Measurements from ENCODE around the gene TRIM27. TPM values are rescaled to one million over a fixed set of nuclear protein-coding genes. Genes with fewer than 3 reads are reported as not detected.

The TRIM27 gene
- total RNA-seq, 2 donors from 2014 or later = 81.8 to 82.7 TPM

DNA sequence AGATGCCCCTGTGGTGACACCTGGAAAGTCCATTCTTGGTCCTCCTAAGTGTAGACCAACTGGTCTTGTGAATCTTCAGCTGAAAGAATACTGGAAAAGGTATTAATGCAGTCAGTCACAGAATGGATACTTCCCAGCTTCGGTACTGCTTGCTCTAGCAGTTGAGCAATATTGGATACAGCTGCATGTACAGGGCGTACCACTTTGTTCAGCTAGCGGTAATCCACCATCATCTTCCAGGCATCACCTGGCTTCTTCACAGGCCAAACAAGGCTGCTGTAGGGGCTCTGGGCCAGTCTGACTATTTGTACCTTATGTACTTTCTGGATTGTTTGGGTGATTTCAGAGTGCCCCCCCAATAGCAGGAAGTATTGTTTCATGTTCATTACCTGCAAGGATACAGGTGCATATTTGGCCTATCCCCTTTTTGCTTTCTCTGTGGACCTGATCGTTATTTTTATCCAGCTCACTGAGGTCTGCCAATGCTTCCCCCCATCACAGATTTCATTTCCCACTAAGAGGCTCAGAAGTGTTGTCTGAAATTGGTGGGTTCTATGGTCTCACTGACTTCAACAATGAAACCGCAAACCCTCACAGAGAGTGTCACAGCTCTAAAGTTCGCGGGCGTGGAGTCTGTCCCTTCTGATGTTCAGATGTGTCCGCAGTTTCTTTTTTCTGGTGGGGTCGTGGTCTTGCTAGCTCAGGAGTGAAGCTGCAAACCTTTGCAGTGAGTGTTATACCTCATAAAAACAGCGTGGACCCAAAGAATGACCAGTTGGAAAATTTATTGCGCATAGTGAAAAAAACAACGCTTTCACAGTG is 52.2 kb downstream of the TRIM27 start:
- no peaks in the 10 kb centered on the region for H3K9me3 ChIP-seq (ENCODE audit: control insufficient read depth, low read length)
- peaks cover 12% of the 10 kb centered on the region for H3K4me1 Mint-ChIP-seq
- H3K36me3 ChIP-seq (ENCODE audit: control insufficient read depth, insufficient read depth, low read length) = no peaks in the 10 kb centered on the region
- DNase-seq = no peak
- no peak overlapping the region for H3K27ac Mint-ChIP-seq
- H3K27me3 Mint-ChIP-seq (ENCODE audit: insufficient read depth) = peaks cover 2% of the 10 kb centered on the region
- no peak overlapping the region for H3K4me3 ChIP-seq (ENCODE audit: low read length)
- no peak overlapping the region for H3K4me3 Mint-ChIP-seq
- H3K9me3 Mint-ChIP-seq = peaks cover 5% of the 10 kb centered on the region
- no peaks in the 10 kb centered on the region for H3K27me3 ChIP-seq (ENCODE audit: control insufficient read depth, insufficient read depth, low read length, poor library complexity, severe bottlenecking)
- no peak overlapping the region for H3K9ac ChIP-seq (ENCODE audit: extremely low read depth, low read length, poor library complexity, severe bottlenecking)
- H3K36me3 Mint-ChIP-seq (ENCODE audit: low read depth) = no peaks in the 10 kb centered on the region
- TF ChIP-seq, protein P1, sequence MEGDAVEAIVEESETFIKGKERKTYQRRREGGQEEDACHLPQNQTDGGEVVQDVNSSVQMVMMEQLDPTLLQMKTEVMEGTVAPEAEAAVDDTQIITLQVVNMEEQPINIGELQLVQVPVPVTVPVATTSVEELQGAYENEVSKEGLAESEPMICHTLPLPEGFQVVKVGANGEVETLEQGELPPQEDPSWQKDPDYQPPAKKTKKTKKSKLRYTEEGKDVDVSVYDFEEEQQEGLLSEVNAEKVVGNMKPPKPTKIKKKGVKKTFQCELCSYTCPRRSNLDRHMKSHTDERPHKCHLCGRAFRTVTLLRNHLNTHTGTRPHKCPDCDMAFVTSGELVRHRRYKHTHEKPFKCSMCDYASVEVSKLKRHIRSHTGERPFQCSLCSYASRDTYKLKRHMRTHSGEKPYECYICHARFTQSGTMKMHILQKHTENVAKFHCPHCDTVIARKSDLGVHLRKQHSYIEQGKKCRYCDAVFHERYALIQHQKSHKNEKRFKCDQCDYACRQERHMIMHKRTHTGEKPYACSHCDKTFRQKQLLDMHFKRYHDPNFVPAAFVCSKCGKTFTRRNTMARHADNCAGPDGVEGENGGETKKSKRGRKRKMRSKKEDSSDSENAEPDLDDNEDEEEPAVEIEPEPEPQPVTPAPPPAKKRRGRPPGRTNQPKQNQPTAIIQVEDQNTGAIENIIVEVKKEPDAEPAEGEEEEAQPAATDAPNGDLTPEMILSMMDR (conservative IDR thresholded peaks at IDR 0.05) = no peak
- no peak overlapping the region for H3K27ac ChIP-seq (ENCODE audit: low read depth, low read length)
- no peaks in the 10 kb centered on the region for H3K4me1 ChIP-seq (ENCODE audit: control insufficient read depth, insufficient read depth, low read length)
- 90 to 93% methylated on average over 12 to 13 of the region's 13 CpGs for WGBS, 2 experiments (ENCODE audit: insufficient coverage in 1 of 2, insufficient read length in 1 of 2)

GRCh38 chr6:28868873-28869272 is 54.9 kb downstream of the TRIM27 start:
- Histone ChIP-seq H3K9me3 (ENCODE audit: control insufficient read depth, low read length) (peaks cover 9% of the 10 kb centered on the region), H3K9ac (ENCODE audit: extremely low read depth, low read length, poor library complexity, severe bottlenecking) (no peak overlapping the region), H3K27ac (ENCODE audit: low read depth, low read length) (no peak overlapping the region), H3K4me3 (ENCODE audit: low read length) (no peak overlapping the region), H3K36me3 (ENCODE audit: control insufficient read depth, insufficient read depth, low read length) (no peaks in the 10 kb centered on the region), H3K27me3 (ENCODE audit: control insufficient read depth, insufficient read depth, low read length, poor library complexity, severe bottlenecking) (no peaks in the 10 kb centered on the region), H3K4me1 (ENCODE audit: control insufficient read depth, insufficient read depth, low read length) (no peaks in the 10 kb centered on the region)
- H3K9me3 Mint-ChIP-seq = peaks cover 13% of the 10 kb centered on the region
- peaks cover 13% of the 10 kb centered on the region for H3K27me3 Mint-ChIP-seq (ENCODE audit: insufficient read depth)
- DNase-seq = no peak
- no peak overlapping the region for H3K4me3 Mint-ChIP-seq
- TF ChIP-seq, protein P1 (conservative IDR thresholded peaks at IDR 0.05) = no peak
- H3K36me3 Mint-ChIP-seq (ENCODE audit: low read depth) = no peaks in the 10 kb centered on the region
- peaks cover 6% of the 10 kb centered on the region for H3K4me1 Mint-ChIP-seq
- no peak overlapping the region for H3K27ac Mint-ChIP-seq
- 80 to 84% methylated on average over 1 to 2 of the region's 2 CpGs for WGBS, 2 experiments (ENCODE audit: insufficient coverage in 1 of 2, insufficient read length in 1 of 2)

- WGBS, 2 experiments (ENCODE audit: insufficient coverage in 1 of 2, insufficient read length in 1 of 2) = 78% methylated on average over 5 of the region's 5 CpGs; no CpG with 5 or more reads in 1 of the 2 experiments
- H3K27ac Mint-ChIP-seq = peak overlapping the region; percentile 77
- H3K36me3 ChIP-seq (ENCODE audit: control insufficient read depth, insufficient read depth, low read length) = no peaks in the 10 kb centered on the region
- H3K36me3 Mint-ChIP-seq (ENCODE audit: low read depth) = no peaks in the 10 kb centered on the region
- peaks cover 9% of the 10 kb centered on the region for H3K9me3 ChIP-seq (ENCODE audit: control insufficient read depth, low read length)
- no peak overlapping the region for H3K27ac ChIP-seq (ENCODE audit: low read depth, low read length)
- TF ChIP-seq, protein P1 (conservative IDR thresholded peaks at IDR 0.05) = no peak
- peaks cover 13% of the 10 kb centered on the region for H3K27me3 Mint-ChIP-seq (ENCODE audit: insufficient read depth)
- DNase-seq = no peak
- peak overlapping the region; percentile 24 for H3K9ac ChIP-seq (ENCODE audit: extremely low read depth, low read length, poor library complexity, severe bottlenecking)
- H3K27me3 ChIP-seq (ENCODE audit: control insufficient read depth, insufficient read depth, low read length, poor library complexity, severe bottlenecking) = no peaks in the 10 kb centered on the region
- peak overlapping the region; percentile 65 for H3K4me3 Mint-ChIP-seq
- peaks cover 8% of the 10 kb centered on the region for H3K4me1 Mint-ChIP-seq
- H3K9me3 Mint-ChIP-seq = peaks cover 11% of the 10 kb centered on the region
- H3K4me3 ChIP-seq (ENCODE audit: low read length) = peak overlapping the region; percentile 81
- no peaks in the 10 kb centered on the region for H3K4me1 ChIP-seq (ENCODE audit: control insufficient read depth, insufficient read depth, low read length)
These were observed 56.7 kb downstream of the TRIM27 start for GRCh38 chr6:28867086-28867409.
